GM19043 (cell line): ENCODE measurements around the gene RNASE13.
"Not testable (repeated sequence)": the region's sequence is repeated elsewhere in the genome, so short reads cannot be mapped to it uniquely, and the experiment has no call there.

ENCODE experiments used
- ATAC-seq: cut with Tn5 transposase; IDR thresholded peaks from one replicate; pipeline ENCODE4 v1.9.1; 2021; ENCODE audit warnings: low read depth; ENCODE audit not compliant: unreplicated experiment

The RNASE13 gene

DNA sequence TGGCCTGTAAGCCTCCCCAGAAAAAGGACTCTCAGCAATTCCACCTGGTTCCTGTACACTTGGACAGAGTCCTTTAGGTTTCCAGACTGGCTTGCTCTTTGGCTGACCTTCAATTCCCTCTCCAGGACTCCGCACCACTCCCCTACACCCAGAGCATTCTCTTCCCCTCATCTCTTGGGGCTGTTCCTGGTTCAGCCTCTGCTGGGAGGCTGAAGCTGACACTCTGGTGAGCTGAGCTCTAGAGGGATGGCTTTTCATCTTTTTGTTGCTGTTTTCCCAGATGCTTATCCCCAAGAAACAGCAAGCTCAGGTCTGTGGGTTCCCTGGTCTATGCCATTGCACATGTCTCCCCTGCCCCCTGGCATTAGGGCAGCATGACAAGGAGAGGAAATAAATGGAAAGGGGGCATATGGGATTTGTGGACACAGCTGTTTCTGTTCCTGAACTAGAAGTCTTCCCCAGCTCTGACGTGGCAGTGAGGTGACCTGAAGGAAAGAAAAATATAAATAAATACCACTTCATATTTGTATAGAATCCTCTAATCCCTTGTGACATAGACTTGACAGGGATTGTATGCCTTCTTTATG lies 8.9 kb upstream of the RNASE13 start:
- no peak for ATAC-seq

- ATAC-seq = no peak
These were observed 8.3 kb upstream of the RNASE13 start for GRCh38 chr14:21042918-21043317.

DNA sequence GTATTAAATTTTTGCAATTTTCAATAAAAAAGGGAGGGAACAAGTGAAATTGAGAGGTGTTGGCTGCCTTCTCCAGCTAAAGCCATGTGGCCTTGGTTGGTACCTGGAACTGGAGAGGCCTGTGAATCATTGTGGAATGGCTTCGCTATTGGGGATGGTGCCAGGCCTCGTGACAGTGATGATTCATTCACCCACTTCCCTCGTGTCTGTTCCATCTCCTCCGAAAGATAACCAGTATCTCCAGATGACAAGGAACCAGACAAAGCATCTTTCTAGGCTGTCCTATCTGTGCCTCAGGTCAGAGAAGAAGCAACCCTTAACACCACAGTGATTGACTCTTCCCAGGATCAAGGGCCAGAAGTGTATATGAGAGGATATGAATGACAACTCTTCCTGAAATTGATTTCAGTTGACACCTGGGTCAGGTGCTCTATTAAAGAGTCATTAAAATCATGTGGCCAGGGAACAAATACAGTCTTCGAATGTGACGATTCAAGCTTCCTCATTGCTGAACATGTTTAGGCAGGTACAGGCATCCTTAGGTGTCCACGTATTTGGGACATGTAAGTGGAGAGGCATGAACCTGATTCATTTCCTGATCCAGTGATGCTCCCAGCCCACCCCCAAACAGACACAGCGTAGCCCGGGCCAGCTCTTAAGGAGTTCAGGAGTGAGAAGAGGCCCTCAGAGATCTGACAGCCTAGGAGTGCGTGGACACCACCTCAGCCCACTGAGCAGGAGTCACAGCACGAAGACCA lies 7.2 kb upstream of the RNASE13 start, which contains the start of gene RNASE7:
TSS of gene RNASE7 (plus strand) at position 687 of the 758 bp plus-strand sequence. CDS start 631 bp downstream, outside the sequence.
- no peak for ATAC-seq

GRCh38 chr14:21040941-21041340 lies 6.3 kb upstream of the RNASE13 start:
- not testable (repeated sequence) for ATAC-seq

- no peak for ATAC-seq
These were observed 5.8 kb upstream of the RNASE13 start for GRCh38 chr14:21040370-21040925.

DNA sequence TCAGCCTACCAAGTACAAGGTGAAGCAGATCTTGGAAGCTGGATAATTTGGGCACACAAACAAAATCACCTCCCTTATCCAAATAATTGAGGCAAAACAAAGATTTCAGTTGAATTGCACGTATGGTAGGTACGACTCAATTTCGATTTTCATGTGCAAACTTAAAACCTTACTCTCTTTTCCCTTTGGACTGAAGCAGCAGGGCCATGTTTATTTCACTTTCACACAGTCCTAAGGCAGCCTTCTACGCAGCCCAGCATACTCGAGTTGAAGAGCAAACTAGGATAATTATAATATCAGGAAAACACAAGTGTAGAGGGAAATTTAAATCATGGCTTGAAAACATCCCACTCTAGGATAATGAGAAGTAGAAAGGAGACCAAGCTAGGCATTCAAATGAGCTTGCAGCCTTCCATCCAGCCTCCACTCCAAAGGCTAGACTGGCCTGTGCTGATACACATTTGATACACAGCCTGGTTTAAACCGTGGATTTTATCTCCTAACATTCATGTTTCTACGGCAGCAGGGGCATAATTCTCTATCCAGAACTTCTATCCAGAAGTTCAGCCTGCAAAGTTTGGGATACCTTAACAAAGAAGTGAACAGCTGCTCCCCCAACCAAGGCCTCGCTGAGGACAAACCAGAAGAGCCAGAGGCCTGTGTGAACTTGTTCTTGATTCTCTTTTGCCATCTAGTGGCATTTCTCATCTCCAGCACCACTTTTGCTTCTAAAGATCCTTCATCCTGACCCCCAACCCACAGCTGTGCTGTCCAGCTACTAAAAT lies 5.2 kb upstream of the RNASE13 start:
- no peak for ATAC-seq

- no peak for ATAC-seq
These were observed 4.1 kb upstream of the RNASE13 start for GRCh38 chr14:21038441-21039422.

DNA sequence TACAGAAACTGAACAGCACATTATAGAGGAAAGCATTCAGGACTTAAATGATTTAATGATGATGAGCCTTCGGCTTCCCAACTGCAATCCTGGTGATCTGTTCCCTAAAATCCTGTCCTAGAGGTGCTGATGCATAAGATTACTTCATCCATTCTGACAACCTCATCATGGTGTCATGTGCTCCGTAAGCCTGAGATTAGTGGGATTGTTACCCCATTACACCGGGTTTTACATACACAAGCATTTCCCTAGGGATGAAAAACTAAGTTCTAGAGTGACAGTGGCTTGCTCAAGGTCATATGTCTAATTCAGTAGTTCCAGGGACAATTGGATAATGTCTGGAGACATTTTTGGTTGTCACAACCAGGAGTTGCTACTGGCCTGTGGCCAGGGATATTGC lies 2.5 kb upstream of the RNASE13 start:
- ATAC-seq = no peak

DNA sequence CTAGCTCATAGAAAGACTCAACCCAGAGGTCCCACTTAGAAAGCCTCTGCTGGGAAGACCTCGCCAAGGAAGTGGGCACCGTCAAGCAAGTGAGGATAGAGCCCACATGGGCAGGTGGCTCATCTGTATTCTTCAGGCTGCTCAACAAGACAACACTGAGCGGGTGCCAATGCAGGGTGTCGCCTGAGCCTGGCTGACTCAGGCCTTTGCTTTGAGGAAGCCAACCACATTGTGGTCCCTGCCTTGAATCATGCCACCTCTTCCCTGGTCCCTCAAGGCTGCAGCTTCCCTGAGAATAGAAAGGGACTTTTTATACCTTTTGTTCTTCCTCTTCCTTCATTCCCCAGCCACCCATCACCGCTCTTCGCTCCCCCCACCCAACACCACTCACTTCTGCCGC lies 2.1 kb upstream of the RNASE13 start:
- no peak for ATAC-seq

DNA sequence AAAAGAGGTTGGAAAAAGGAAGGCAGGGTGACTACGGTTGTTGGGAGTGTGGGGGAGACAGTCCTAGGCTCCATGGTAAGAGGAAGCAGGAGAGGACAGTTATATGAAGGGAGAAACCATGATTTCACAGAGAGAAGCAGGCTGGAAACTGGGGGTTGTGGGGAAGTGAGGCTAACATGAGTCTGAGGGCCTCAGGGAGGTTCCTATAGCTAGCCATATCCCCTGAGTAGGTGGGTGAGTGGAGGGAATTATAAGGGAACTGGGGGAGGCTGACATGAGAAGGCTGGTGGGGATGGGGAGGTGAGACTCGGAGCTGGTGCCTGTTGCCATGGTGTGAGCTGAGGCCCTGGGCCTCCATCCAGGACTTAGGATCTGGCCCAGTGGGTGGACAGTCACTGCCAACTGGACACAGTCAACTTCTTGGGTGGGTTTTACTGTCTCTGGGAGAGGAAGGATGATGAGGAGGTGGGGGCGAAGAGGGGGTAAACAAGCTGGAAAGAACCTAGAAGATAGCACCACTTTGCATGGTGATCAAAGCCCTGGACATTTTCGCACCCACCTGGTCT lies 1.4 kb downstream of the RNASE13 start:
- no peak for ATAC-seq

DNA sequence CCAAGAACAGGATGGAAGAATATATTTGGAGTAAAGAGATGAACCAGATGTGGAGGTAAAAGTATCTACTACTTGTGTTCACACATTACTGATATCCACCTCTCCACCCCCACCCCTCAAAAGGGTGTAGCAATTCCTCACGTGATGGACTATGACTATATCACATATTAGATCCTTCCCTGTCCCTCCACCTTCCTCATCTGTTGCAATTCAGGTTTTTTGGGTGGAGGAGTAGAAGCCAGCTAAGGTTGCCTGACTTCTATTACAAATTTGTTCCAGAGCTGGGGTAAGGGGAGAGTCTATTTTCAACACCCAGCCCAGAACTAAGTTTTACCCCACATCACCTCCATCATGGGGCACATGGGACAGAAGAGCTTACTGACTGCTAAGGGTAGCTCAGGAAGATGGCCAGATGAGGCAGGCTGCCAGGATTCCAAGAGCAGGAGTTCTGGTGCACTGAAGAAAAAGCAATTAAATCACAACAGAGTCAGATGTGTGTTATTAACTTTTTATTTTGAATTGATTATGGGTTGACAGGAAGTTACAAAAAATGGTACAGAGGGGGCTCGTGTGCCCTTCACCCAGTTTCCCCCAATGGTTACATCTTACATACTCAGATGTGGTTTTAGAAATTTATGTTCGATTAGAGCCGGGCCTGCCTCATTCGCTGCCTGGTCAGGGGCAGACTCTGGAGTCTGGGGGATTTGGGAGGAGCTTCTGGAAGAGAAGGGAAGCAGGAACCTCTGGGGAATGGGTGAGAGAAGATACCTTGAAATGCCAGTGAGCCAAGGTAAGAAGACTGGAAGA lies 2.1 kb downstream of the RNASE13 start:
- no peak for ATAC-seq

DNA sequence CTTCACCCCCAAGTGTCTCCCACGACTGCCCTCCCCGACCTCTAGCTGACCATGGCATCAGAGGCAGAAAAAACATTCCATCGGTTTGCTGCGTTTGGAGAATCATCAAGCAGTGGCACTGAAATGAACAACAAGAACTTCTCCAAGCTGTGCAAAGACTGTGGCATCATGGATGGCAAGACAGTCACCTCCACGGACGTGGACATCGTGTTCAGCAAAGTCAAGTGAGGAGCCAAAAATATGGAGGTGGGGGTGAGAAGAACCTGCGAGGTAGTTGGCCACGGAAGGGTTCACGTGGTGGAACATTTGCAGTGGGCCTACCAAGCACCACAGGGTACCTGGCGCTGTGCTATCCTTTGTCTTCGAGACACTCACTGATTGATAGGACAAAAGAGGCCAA lies 4.1 kb downstream of the RNASE13 start:
- ATAC-seq = no peak

GRCh38 chr14:21029917-21030316 lies 4.7 kb downstream of the RNASE13 start, which contains the start of gene TPPP2:
Gene TPPP2 (plus strand): TSS chr14:21030217. CDS start chr14:21030582, 365 bp downstream.
- ATAC-seq = no peak

- ATAC-seq = no peak
These were observed 7.7 kb downstream of the RNASE13 start for GRCh38 chr14:21026988-21027315.

DNA sequence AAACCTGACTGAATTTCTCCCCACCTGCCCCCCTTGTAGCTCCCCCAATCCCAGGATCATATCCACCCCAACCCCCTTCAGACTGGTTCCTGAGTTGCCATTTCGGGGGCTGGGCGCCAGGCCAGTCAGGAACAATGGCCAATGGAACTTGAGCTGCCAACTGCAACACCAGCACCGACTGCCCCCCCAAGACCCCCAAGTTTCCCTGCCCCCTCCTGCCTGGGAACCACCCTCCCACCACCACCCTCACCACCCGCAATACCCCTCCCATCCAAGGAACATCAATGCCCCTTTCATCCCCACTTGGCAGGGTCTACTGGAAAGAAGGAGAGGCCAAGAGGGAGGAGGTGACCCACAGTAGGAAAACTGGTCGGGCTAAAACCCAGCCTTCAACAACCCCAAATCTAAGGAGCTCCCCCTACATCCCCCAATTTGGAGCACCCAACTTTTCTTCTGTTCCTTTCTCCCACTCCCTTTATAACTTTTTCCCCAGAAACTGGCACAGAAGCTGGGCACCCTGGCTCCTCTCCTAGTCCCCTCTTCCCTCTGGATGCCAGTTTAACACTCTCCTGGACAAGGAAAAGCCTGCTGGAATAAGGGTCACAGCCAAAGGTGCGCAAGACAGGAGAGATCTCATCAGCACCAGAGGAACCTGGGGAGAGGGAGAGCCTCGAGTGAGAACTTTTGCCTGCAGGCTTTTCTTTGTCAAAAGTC lies 8.2 kb downstream of the RNASE13 start:
- ATAC-seq = no peak

DNA sequence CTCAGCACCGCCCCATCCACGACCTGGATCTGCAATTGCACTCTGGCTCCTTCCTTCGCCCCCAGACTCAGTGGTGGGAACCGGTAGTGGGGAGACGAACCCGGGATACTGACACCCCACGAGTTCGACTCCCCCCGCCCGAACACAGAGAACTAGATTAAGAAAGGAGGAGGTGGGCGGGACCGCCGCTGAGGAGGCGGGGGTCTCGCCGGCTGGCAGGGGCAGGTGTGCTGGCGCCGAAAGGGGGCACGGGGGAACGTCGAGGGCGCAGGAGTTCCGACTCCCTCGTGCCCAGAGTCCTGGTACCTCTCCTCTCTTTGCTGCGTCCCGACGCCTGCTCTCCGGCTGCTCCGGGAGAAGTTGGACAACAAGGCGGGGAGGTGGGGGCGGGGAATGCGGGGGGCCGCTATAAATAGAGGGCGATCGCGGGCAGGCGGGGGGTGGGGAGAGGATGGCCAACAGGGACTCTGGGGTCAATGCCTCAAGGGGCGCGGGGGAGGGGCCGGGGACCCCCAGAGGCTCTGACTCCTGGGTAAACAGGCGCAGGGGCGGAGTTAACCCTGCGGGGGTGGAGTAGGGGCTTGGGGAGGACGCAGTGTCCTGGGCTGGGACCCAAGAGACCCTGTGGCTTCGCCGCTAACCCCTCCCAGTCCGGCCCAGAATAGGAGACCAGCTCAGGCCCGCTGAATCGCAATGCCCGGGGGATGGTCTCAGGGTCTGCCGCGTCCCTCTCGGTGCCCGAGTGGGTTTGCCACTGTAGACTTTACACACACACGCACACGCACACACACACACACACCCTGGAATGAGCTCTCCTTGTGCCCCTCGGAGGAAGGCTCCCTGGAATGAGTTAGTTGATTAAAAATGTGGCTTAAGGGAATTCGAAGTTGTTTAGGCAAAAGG lies 9.0 kb downstream of the RNASE13 start:
- ATAC-seq = no peak
